Dendritic cell treated with granulocyte-macrophage colony-stimulating factor and Interleukin-4, amounts not matched to agents 40 ng/mL and 50 ng/mL, for 4 days (primary cell): Measurements from ENCODE around the gene VWA2.

ENCODE experiments used
- H3K27ac Mint-ChIP-seq: one replicate; pipeline ENCODE4 v1.8.0; 2022; ENCODE audit warnings: mild to moderate bottlenecking, mixed read lengths
- H3K27me3 Mint-ChIP-seq: one replicate; pipeline ENCODE4 v1.8.0; 2022; ENCODE audit warnings: mild to moderate bottlenecking, mixed read lengths
- H3K36me3 Mint-ChIP-seq: one replicate; pipeline ENCODE4 v1.8.0; 2022; ENCODE audit warnings: low read depth, mixed read lengths
- H3K4me1 Mint-ChIP-seq: one replicate; pipeline ENCODE4 v1.8.0; 2022; ENCODE audit warnings: low read depth, mixed read lengths
- H3K4me3 Mint-ChIP-seq: one replicate; pipeline ENCODE4 v1.8.0; 2022; ENCODE audit warnings: mild to moderate bottlenecking, moderate library complexity, mixed read lengths
- H3K9me3 Mint-ChIP-seq: one replicate; pipeline ENCODE4 v1.8.0; 2022; ENCODE audit warnings: mixed read lengths
- intact Hi-C: fragments of 100-400 bp; cut with micrococcal nuclease; formaldehyde crosslinking; loops from one replicate; pipeline ENCODE4 v1.15.0; 2022

VWA2 gene

GRCh38 chr10:114256008-114256765 lies 17.1 kb downstream of the VWA2 start:
- Mint-ChIP-seq H3K27me3 (no peaks in the 10 kb centered on the region), H3K9me3 (no peaks in the 10 kb centered on the region), H3K36me3 (no peaks in the 10 kb centered on the region), H3K27ac (no peak overlapping the region), H3K4me3 (no peak overlapping the region), H3K4me1 (no peaks in the 10 kb centered on the region)
- intact Hi-C loops: no loop called here

- no peaks in the 10 kb centered on the region for H3K4me1 Mint-ChIP-seq
Observed at GRCh38 chr10:114256822-114257221, 17.8 kb downstream of the VWA2 start.

GRCh38 chr10:114257498-114257897 lies 18.4 kb downstream of the VWA2 start:
- intact Hi-C loops: no loop called here
- Mint-ChIP-seq H3K4me3 (no peak overlapping the region), H3K9me3 (no peaks in the 10 kb centered on the region), H3K27me3 (no peaks in the 10 kb centered on the region), H3K27ac (no peak overlapping the region), H3K36me3 (no peaks in the 10 kb centered on the region), H3K4me1 (no peaks in the 10 kb centered on the region)

More at GRCh38 chr10:114256822-114257221, 17.8 kb downstream of the VWA2 start:
- no peak overlapping the region for H3K4me3 Mint-ChIP-seq
- intact Hi-C loops: no loop called here
- no peaks in the 10 kb centered on the region for H3K9me3 Mint-ChIP-seq
- H3K36me3 Mint-ChIP-seq: no peaks in the 10 kb centered on the region
- no peak overlapping the region for H3K27ac Mint-ChIP-seq
- H3K27me3 Mint-ChIP-seq: no peaks in the 10 kb centered on the region

- Mint-ChIP-seq H3K36me3 (no peaks in the 10 kb centered on the region), H3K27me3 (peaks cover under 1% of the 10 kb centered on the region), H3K27ac (no peak overlapping the region), H3K9me3 (no peaks in the 10 kb centered on the region), H3K4me1 (no peaks in the 10 kb centered on the region), H3K4me3 (no peak overlapping the region)
- intact Hi-C loops: no loop called here
Observed at GRCh38 chr10:114258274-114258840, 19.3 kb downstream of the VWA2 start.

GRCh38 chr10:114259824-114260223 lies 20.8 kb downstream of the VWA2 start:
- intact Hi-C loops: no loop called here
- H3K27me3 Mint-ChIP-seq: peaks cover 2% of the 10 kb centered on the region

GRCh38 chr10:114260366-114260765 lies 21.3 kb downstream of the VWA2 start:
- Mint-ChIP-seq H3K4me1 (no peaks in the 10 kb centered on the region), H3K27me3 (peaks cover 2% of the 10 kb centered on the region), H3K9me3 (no peaks in the 10 kb centered on the region)

More at GRCh38 chr10:114259824-114260223, 20.8 kb downstream of the VWA2 start:
- H3K4me3 Mint-ChIP-seq: no peak overlapping the region
- H3K9me3 Mint-ChIP-seq: no peaks in the 10 kb centered on the region
- no peak overlapping the region for H3K27ac Mint-ChIP-seq
- no peaks in the 10 kb centered on the region for H3K36me3 Mint-ChIP-seq
- no peaks in the 10 kb centered on the region for H3K4me1 Mint-ChIP-seq

GRCh38 chr10:114261076-114261475 lies 22.0 kb downstream of the VWA2 start:
- Mint-ChIP-seq H3K4me1 (no peaks in the 10 kb centered on the region), H3K27ac (no peak overlapping the region), H3K27me3 (peaks cover 2% of the 10 kb centered on the region), H3K4me3 (no peak overlapping the region), H3K36me3 (no peaks in the 10 kb centered on the region), H3K9me3 (no peaks in the 10 kb centered on the region)
- intact Hi-C loops: no loop called here

More at GRCh38 chr10:114260366-114260765, 21.3 kb downstream of the VWA2 start:
- no peaks in the 10 kb centered on the region for H3K36me3 Mint-ChIP-seq
- no peak overlapping the region for H3K27ac Mint-ChIP-seq
- intact Hi-C loops: no loop called here
- no peak overlapping the region for H3K4me3 Mint-ChIP-seq

- intact Hi-C loops: no loop called here
- H3K4me1 Mint-ChIP-seq: no peaks in the 10 kb centered on the region
Observed at GRCh38 chr10:114262496-114262895, 23.4 kb downstream of the VWA2 start.

GRCh38 chr10:114265392-114266053 lies 26.5 kb downstream of the VWA2 start:
- H3K27me3 Mint-ChIP-seq: peaks cover 2% of the 10 kb centered on the region
- no peaks in the 10 kb centered on the region for H3K36me3 Mint-ChIP-seq
- no peak overlapping the region for H3K4me3 Mint-ChIP-seq
- intact Hi-C loops: no loop called here
- H3K27ac Mint-ChIP-seq: no peak overlapping the region
- H3K4me1 Mint-ChIP-seq: no peaks in the 10 kb centered on the region
- H3K9me3 Mint-ChIP-seq: no peaks in the 10 kb centered on the region

More at GRCh38 chr10:114262496-114262895, 23.4 kb downstream of the VWA2 start:
- Mint-ChIP-seq H3K4me3 (no peak overlapping the region), H3K27ac (no peak overlapping the region), H3K27me3 (peaks cover 2% of the 10 kb centered on the region), H3K36me3 (no peaks in the 10 kb centered on the region), H3K9me3 (no peaks in the 10 kb centered on the region)

- H3K27ac Mint-ChIP-seq: no peak overlapping the region
Observed at GRCh38 chr10:114266521-114266920, 27.5 kb downstream of the VWA2 start.

GRCh38 chr10:114271075-114271778 lies 32.2 kb downstream of the VWA2 start:
- Mint-ChIP-seq H3K4me1 (no peaks in the 10 kb centered on the region), H3K27me3 (peaks cover 3% of the 10 kb centered on the region), H3K36me3 (no peaks in the 10 kb centered on the region), H3K4me3 (no peak overlapping the region), H3K27ac (no peak overlapping the region), H3K9me3 (no peaks in the 10 kb centered on the region)
- intact Hi-C loops: no loop called here

More at GRCh38 chr10:114266521-114266920, 27.5 kb downstream of the VWA2 start:
- H3K4me3 Mint-ChIP-seq: no peak overlapping the region
- H3K36me3 Mint-ChIP-seq: no peaks in the 10 kb centered on the region
- H3K9me3 Mint-ChIP-seq: no peaks in the 10 kb centered on the region
- intact Hi-C loops: no loop called here
- no peaks in the 10 kb centered on the region for H3K4me1 Mint-ChIP-seq
- H3K27me3 Mint-ChIP-seq: peaks cover 2% of the 10 kb centered on the region

GRCh38 chr10:114271779-114272167 lies 32.7 kb downstream of the VWA2 start:
- Mint-ChIP-seq H3K4me3 (no peak overlapping the region), H3K27ac (no peak overlapping the region), H3K4me1 (no peaks in the 10 kb centered on the region), H3K36me3 (no peaks in the 10 kb centered on the region), H3K9me3 (no peaks in the 10 kb centered on the region), H3K27me3 (peaks cover 3% of the 10 kb centered on the region)
- intact Hi-C loops: no loop called here

GRCh38 chr10:114272696-114273095 lies 33.6 kb downstream of the VWA2 start:
- Mint-ChIP-seq H3K9me3 (no peaks in the 10 kb centered on the region), H3K4me1 (no peaks in the 10 kb centered on the region), H3K4me3 (no peak overlapping the region), H3K27ac (no peak overlapping the region), H3K36me3 (no peaks in the 10 kb centered on the region), H3K27me3 (peaks cover 3% of the 10 kb centered on the region)
- intact Hi-C loops: no loop called here

- intact Hi-C loops: no loop called here
- Mint-ChIP-seq H3K4me3 (no peak overlapping the region), H3K4me1 (no peaks in the 10 kb centered on the region), H3K36me3 (no peaks in the 10 kb centered on the region), H3K27ac (no peak overlapping the region), H3K9me3 (no peaks in the 10 kb centered on the region), H3K27me3 (peaks cover 3% of the 10 kb centered on the region)
Observed at GRCh38 chr10:114273910-114274309, 34.9 kb downstream of the VWA2 start.
